ENCODE results near the gene EMCN. TPM values are rescaled to one million over a fixed set of nuclear protein-coding genes. Genes with fewer than 3 reads are reported as not detected.

The EMCN gene
- total and polyA plus RNA-seq, 2 donors from 2014 or later: 48.1 to 140 TPM

DNA sequence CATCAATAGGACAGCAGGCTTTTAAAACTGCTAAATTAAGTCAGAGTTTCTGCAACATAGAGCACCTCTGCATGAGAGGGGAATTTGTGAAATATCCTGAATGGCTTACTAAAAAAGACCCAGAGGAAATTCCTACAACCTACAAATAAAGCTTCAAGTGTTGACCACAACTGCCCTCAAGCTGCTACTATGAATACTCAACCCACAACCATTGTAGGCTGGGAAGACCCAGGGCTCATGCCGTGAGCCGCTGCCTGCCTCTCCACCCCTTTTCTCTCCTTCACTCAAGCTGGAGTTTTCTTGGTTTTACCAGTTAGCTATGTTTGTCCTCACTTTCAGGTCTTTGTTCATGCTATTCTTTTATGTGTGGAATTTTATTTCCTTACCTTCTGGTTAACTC lies 151.6 kb downstream of the EMCN start:
- no peaks in the 10 kb centered on the region for H3K9me3 ChIP-seq (ENCODE audit: control insufficient read depth in 2 of 3, insufficient read depth in 1 of 3, low read length in 3 of 3)
- TF ChIP-seq, protein P1, sequence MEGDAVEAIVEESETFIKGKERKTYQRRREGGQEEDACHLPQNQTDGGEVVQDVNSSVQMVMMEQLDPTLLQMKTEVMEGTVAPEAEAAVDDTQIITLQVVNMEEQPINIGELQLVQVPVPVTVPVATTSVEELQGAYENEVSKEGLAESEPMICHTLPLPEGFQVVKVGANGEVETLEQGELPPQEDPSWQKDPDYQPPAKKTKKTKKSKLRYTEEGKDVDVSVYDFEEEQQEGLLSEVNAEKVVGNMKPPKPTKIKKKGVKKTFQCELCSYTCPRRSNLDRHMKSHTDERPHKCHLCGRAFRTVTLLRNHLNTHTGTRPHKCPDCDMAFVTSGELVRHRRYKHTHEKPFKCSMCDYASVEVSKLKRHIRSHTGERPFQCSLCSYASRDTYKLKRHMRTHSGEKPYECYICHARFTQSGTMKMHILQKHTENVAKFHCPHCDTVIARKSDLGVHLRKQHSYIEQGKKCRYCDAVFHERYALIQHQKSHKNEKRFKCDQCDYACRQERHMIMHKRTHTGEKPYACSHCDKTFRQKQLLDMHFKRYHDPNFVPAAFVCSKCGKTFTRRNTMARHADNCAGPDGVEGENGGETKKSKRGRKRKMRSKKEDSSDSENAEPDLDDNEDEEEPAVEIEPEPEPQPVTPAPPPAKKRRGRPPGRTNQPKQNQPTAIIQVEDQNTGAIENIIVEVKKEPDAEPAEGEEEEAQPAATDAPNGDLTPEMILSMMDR (IDR thresholded peaks at IDR 0.05; ENCODE audit: borderline replicate concordance, extremely low read depth, insufficient read depth): no peak
- no peak for FAIRE-seq

DNA sequence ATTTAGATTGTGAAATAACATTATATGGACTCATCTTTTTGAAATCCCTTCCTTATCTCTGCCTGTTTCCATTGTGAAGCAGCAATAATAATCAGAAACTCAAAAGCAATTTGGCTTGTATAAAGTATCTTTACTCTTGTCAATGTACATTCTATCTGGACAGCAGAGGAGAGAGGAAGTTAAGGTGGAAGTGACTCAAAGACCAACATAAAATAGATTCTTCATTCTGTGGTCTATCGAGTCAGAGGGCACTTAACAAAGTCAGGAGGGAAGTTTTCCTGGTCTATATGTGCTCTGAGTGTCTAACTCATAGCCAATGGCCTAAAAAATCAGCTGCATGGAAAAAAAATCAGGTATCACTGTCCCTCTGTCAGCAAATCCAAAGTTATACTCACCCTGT lies 155.5 kb downstream of the EMCN start:
- no peak overlapping the region for H3K27ac ChIP-seq (ENCODE audit: low read depth in 2 of 2, low read length in 2 of 2)
- no peak for FAIRE-seq
- H3K9me3 ChIP-seq (ENCODE audit: control insufficient read depth in 2 of 3, insufficient read depth in 1 of 3, low read length in 3 of 3): peaks cover 0 to 8% (median 0%) of the 10 kb centered on the region in 3 donors
- no peaks in the 10 kb centered on the region for H3K36me3 ChIP-seq (ENCODE audit: control insufficient read depth in 2 of 3, insufficient read depth in 3 of 3, low read length in 3 of 3)
- H3K27me3 ChIP-seq (ENCODE audit: control insufficient read depth, insufficient read depth, low read length): no peaks in the 10 kb centered on the region
- H3K9ac ChIP-seq (ENCODE audit: low read length in 3 of 3): no peak overlapping the region
- TF ChIP-seq, protein P1 (IDR thresholded peaks at IDR 0.05; ENCODE audit: borderline replicate concordance, extremely low read depth, insufficient read depth): no peak
- no peak overlapping the region for H3K4me3 ChIP-seq (ENCODE audit: low read length in 3 of 3)
- no peak for DNase-seq
- no peaks in the 10 kb centered on the region for H3K4me1 ChIP-seq (ENCODE audit: control insufficient read depth in 2 of 3, insufficient read depth in 2 of 3, low read depth in 1 of 3, low read length in 3 of 3)
- intact Hi-C loops (cut with DNase I): no loop called here

More for the DNA sequence above, 151.6 kb downstream of the EMCN start:
- DNase-seq: no peak
- intact Hi-C loops (cut with DNase I): no loop called here
- no peak overlapping the region for H3K27ac ChIP-seq (ENCODE audit: low read depth in 2 of 2, low read length in 2 of 2)
- no peaks in the 10 kb centered on the region for H3K27me3 ChIP-seq (ENCODE audit: control insufficient read depth, insufficient read depth, low read length)
- H3K4me1 ChIP-seq (ENCODE audit: control insufficient read depth in 2 of 3, insufficient read depth in 2 of 3, low read depth in 1 of 3, low read length in 3 of 3): no peaks in the 10 kb centered on the region
- H3K4me3 ChIP-seq (ENCODE audit: low read length in 3 of 3): no peak overlapping the region
- no peak overlapping the region for H3K9ac ChIP-seq (ENCODE audit: low read length in 3 of 3)
- no peaks in the 10 kb centered on the region for H3K36me3 ChIP-seq (ENCODE audit: control insufficient read depth in 2 of 3, insufficient read depth in 3 of 3, low read length in 3 of 3)

DNA sequence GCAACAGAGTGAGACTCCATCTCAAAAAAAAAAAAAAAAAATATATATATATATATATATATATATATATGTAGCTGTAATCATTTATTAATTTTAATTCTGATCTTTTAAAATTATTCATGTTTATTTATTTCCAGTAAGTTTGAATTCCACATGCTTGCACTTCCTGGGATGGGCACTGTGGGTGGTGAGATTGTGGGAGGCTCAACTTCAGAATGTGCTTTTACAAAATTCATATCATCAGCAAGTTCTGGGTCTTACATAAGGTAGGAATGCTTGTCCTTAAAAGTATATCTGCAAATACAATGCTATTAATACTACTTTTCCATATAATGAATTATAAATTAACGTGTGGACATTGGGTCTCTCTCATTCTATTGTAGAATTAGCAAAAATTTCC lies 156.5 kb downstream of the EMCN start:
- no peaks in the 10 kb centered on the region for H3K27me3 ChIP-seq (ENCODE audit: control insufficient read depth, insufficient read depth, low read length)
- no peaks in the 10 kb centered on the region for H3K36me3 ChIP-seq (ENCODE audit: control insufficient read depth in 2 of 3, insufficient read depth in 3 of 3, low read length in 3 of 3)
- DNase-seq: no peak
- no peak for FAIRE-seq
- H3K9me3 ChIP-seq (ENCODE audit: control insufficient read depth in 2 of 3, insufficient read depth in 1 of 3, low read length in 3 of 3): peaks cover 0 to 9% (median 0%) of the 10 kb centered on the region in 3 donors
- H3K4me1 ChIP-seq (ENCODE audit: control insufficient read depth in 2 of 3, insufficient read depth in 2 of 3, low read depth in 1 of 3, low read length in 3 of 3): no peaks in the 10 kb centered on the region
- intact Hi-C loops (cut with DNase I): no loop called here
- H3K27ac ChIP-seq (ENCODE audit: low read depth in 2 of 2, low read length in 2 of 2): no peak overlapping the region
- no peak overlapping the region for H3K4me3 ChIP-seq (ENCODE audit: low read length in 3 of 3)
- H3K9ac ChIP-seq (ENCODE audit: low read length in 3 of 3): no peak overlapping the region
- TF ChIP-seq, protein P1 (IDR thresholded peaks at IDR 0.05; ENCODE audit: borderline replicate concordance, extremely low read depth, insufficient read depth): no peak

DNA sequence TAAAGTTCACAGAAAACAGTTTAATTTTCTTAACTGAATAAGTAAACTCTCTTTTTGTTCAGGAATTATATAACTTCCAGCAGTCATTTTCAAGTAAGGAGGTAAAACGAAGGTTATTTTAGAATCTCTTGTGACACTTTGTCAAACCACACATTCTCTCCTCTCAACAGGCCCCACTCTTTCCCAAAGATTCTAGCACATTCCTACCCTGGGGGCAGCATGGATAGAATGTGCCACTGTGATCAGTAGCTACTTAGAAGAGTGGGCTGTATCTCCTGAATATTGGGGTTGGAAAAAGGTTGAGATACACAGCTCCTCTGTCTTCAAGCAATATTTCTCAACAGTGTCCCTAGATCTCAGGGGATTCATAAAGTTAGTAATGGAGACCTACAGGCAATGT lies 157.6 kb downstream of the EMCN start:
- no peak overlapping the region for H3K9ac ChIP-seq (ENCODE audit: low read length in 3 of 3)
- no peak overlapping the region for H3K4me3 ChIP-seq (ENCODE audit: low read length in 3 of 3)
- H3K9me3 ChIP-seq (ENCODE audit: control insufficient read depth in 2 of 3, insufficient read depth in 1 of 3, low read length in 3 of 3): peaks cover 0 to 9% (median 0%) of the 10 kb centered on the region in 3 donors
- no peak for FAIRE-seq
- no peak overlapping the region for H3K27ac ChIP-seq (ENCODE audit: low read depth in 2 of 2, low read length in 2 of 2)
- no peaks in the 10 kb centered on the region for H3K36me3 ChIP-seq (ENCODE audit: control insufficient read depth in 2 of 3, insufficient read depth in 3 of 3, low read length in 3 of 3)
- intact Hi-C loops (cut with DNase I): no loop called here
- no peak for DNase-seq
- H3K27me3 ChIP-seq (ENCODE audit: control insufficient read depth, insufficient read depth, low read length): no peaks in the 10 kb centered on the region
- H3K4me1 ChIP-seq (ENCODE audit: control insufficient read depth in 2 of 3, insufficient read depth in 2 of 3, low read depth in 1 of 3, low read length in 3 of 3): no peaks in the 10 kb centered on the region
- TF ChIP-seq, protein P1 (IDR thresholded peaks at IDR 0.05; ENCODE audit: borderline replicate concordance, extremely low read depth, insufficient read depth): no peak

All from kidney (tissue), 14 donors.